Fibroblast of villous mesenchyme (primary cell): ENCODE measurements around the gene POLR2A. TPM values are rescaled to one million over a fixed set of nuclear protein-coding genes. Genes with fewer than 3 reads are reported as not detected.

Source experiments
- DNase-seq: peaks from one replicate; pipeline ENCODE4 v3.0.0-alpha.2; 2010; ENCODE audit warnings: low read depth
- H3K4me3 ChIP-seq: 2 replicates; pipeline ENCODE4 v1.5.1; 2011; ENCODE audit warnings: low read depth, mild to moderate bottlenecking, low read length
- CTCF ChIP-seq: IDR thresholded peaks from 2 replicates; pipeline ENCODE4 v1.5.1; 2012; ENCODE audit warnings: low read depth, mild to moderate bottlenecking, low read length; ENCODE audit not compliant: insufficient read depth
- total RNA-seq: library from RNA; depleted of rRNA; stranded (reverse); fragments of >200 nt; gene quantifications from 2 replicates; pipeline ENCODE4 v1.2.3, GENCODE V29; 2012

POLR2A gene
- total RNA-seq, 1 donor: 118 TPM

- DNase-seq: no peak
- no peak for TF ChIP-seq CTCF
- H3K4me3 ChIP-seq: no peak overlapping the region
These were observed 24.7 kb downstream of the POLR2A start for GRCh38 chr17:7508846-7509245.

- DNase-seq: no peak
- TF ChIP-seq CTCF: no peak
- H3K4me3 ChIP-seq: no peak overlapping the region
These were observed 25.8 kb downstream of the POLR2A start for GRCh38 chr17:7509937-7510336.

- no peak for TF ChIP-seq CTCF
- DNase-seq: no peak
- H3K4me3 ChIP-seq: no peak overlapping the region
These were observed 26.9 kb downstream of the POLR2A start for GRCh38 chr17:7511108-7511507.

- TF ChIP-seq CTCF: no peak
- H3K4me3 ChIP-seq: no peak overlapping the region
- DNase-seq: no peak
These were observed 27.9 kb downstream of the POLR2A start for GRCh38 chr17:7512105-7512504.

GRCh38 chr17:7512824-7513540, 28.8 kb downstream of the POLR2A start:
- no peak overlapping the region for H3K4me3 ChIP-seq
- DNase-seq: no peak
- no peak for TF ChIP-seq CTCF

- no peak for TF ChIP-seq CTCF
- no peak for DNase-seq
- no peak overlapping the region for H3K4me3 ChIP-seq
These were observed 29.8 kb downstream of the POLR2A start for GRCh38 chr17:7513850-7514419.
